DMS153 treated with DMSO at 0.1 percent for 48 hours (cell line): ENCODE measurements around the gene MYO10.

Experiments used
- DNase-seq: peaks from one replicate; lab custom pipeline; 2025; ENCODE audit not compliant: unreplicated experiment; lab: John Stamatoyannopoulos, UW

MYO10 gene

DNA sequence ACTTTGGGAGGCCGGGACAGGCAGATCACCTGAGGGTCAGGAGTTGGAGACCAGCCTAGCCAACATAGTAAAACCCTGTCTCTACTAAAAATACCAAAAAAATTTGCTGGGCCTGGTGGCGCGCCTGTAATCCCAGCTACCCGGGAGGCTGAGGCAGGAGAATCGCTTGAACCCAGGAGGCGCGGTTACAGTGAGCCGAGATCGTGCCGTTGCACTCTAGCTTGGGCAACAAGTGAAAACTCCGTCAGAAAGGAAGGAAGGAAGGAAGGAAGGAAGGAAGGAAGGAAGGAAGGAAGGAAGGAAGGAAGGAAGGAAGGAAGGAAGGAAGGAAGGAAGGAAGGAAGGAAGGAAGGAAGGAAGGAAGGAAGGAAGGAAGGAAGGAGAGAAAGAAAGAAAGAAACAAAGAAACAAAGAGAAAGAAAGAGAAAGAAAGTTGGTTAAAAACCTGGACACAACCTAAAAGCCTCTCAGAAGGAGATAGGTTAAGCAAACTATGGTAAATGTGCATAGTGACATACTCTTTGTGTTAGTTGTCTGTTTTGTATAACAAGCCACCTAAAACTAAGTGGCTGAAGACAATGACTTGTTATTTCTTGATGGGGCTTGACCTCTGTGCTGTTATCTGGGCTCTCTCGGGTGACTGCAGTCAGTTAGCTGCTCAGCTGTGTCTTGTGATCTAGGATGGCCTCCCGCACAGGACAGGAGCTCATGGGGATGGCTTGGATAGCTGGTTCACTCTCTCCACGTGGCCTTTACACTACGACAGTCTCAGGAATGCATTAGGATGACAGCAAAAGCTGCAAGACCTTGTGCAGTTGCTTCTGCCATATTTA lies 8.0 kb upstream of the MYO10 start:
- no peak for DNase-seq

DNA sequence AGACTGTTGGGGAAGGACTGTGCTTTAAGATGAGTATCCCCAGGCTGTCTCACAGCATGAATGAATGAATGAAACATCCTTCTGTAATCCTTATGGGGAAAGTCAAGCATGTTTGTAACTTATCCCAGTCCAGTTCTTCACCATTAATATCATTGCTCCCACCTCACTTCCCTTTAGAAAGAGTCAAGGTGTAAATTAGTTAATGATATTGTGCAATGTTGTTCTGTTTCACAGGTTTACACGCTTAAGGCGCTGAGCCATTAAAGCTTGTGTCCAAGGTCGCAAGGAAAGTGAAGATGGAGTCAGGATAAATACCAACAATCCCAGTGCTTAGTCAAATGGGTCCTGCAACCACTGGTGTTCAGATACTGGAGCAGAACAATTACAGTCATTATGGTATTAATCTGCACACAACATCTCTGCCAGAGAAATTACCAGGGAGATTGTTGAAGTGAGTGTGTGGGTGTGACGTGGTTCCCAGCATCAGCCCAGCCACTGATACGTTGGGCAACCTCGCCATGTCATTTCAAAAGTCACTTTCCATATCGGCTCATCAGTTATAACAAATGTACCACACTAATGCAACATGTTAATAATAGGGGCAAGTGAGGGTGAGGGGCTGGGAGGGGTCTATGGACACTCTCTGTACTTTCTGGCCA lies 1.5 kb upstream of the MYO10 start:
- DNase-seq = no peak

DNA sequence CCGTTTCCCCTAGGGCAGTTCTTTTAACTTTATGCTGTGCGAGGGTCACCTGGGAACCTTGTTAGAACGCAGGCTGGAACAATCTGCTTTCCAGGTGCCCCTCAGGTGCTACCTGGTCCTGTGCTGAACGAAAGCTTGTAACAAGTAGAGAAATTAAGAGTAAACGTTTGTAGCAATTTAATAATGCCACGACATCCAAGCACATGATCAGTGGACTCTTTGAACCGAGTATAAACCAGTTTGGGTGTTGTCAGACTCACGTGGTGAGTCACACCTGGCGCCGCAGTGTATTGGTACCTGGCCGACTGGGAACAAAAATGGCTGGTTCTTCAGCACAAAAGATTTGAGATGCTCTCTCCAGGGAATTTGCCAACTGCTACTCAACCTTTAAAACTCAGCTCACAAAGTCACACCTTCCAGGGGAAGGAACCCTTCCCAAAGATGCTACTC lies 926 bp upstream of the MYO10 start:
- peak; percentile 61 for DNase-seq

DNA sequence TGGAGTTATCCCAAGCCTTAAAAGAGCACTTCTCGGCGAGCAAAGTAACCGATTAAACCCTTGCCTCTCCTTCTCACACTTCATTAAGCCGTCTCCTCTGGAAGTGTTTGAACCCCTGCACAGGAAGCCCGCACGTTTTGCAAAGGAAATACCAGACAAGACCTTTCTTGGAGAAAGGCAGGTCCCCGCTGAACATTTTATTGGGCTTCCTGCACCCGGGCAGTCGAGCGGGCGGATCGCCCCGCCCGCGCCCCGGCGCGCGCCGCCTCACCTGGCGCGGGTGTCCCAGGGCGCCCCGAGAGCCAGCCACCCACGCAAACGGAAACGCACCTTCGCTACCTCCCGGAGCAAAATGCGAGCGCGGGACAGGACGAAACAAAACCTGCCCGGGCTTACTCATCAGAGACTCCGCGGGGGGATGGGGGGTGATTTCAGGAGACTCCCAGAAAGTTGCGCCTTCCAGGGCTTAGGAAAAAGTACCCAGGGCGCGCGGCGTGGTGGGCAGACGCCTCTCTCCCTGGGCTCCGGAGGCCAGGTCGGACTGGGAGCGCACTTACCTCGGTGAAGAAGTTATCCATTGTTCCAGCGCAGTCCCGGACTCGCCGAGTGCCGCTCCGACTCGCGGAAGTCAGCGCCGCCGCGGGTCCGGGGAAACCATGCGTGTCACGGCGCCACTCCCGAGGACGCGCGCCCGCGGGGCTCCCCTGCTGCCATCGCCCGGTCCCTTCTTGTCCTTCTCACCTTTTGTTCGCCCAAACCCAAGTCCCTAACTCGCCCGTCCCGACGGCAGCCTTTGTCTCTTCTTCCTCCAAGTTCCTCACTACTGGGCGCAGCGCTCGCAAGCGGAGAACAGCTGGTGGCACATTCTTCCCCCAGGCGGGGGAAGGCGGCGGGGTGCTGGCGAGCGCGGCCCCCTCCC lies 598 bp downstream of the MYO10 start:
- DNase-seq = peak; percentile 65

DNA sequence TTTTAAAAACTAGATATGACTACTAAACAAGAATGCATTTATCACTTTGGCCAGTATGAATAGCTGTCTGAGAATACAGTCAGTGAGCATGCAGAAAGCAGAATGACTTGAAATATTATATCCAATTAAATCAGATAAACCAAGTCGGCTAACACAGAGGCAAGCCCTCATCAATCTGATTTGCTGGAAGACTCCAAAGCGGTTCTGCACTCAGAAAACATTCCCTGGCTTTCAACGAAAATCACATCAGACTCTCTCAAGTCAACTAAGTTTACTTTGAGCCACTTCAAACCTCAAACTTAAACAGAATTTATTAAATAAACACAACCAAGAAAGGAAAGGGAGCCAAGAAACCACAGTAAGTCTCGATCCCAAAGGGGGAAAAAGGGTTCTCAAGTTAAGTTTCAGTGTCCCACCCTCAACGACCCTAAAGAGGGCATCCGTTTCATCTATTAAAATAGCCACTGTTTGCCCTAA lies 1.4 kb downstream of the MYO10 start:
- DNase-seq = peak; percentile 65

DNA sequence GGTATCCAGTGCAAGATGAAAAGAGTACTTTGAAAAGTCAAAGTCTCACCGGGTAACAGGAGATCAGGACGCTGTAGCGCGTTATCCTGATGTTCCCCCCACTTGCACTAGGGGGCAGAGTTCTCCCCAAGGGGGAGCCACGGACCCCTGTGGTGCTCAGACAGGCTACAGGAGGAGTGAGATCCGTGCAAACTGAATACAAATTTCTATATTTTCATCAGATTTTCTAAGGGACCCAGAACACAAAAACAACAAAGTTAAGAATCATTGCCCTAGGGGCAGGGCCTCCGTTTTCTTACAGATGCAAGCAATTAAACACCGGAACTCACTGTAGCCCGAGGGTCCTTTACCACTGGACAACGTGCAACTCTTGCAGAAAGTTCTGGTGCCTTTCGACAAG lies 2.0 kb downstream of the MYO10 start:
- DNase-seq = no peak

DNA sequence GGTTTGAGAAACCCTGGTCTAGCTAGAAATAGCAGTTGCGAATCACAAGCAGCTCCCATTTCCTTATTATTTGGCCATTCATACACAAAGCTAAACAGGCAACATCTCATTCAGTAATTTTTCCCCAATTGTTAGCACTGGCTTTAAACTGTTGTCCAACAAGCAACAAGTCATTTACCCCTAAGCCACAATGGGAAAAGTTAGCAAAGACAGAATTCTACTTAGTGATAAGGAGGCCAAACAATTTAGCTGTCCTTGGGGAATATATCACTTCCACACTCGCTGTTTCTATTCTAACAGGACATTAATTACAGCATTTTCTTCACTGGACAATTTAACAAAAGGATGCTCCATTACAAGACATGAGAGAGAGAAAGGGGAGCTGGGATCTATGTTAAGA lies 2.8 kb downstream of the MYO10 start:
- no peak for DNase-seq

DNA sequence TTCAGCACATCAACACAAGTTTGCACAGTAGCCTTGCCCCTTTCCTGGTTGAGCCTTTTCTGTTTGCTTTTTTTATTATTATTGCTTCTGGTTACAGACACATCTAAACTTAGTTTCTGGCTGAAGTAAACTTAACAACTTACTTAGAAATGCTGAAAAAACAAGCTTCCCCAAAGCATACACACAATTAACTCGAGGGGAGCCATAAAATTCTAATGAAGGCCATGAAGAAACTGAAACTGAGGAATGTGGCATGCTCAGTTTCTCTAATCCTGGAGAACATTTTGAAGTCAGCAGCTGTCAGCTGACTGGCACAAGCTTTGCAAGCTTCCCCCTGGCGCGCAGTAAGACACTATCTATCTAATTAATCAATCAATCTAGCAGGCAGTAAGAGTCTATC lies 3.7 kb downstream of the MYO10 start:
- DNase-seq = no peak

DNA sequence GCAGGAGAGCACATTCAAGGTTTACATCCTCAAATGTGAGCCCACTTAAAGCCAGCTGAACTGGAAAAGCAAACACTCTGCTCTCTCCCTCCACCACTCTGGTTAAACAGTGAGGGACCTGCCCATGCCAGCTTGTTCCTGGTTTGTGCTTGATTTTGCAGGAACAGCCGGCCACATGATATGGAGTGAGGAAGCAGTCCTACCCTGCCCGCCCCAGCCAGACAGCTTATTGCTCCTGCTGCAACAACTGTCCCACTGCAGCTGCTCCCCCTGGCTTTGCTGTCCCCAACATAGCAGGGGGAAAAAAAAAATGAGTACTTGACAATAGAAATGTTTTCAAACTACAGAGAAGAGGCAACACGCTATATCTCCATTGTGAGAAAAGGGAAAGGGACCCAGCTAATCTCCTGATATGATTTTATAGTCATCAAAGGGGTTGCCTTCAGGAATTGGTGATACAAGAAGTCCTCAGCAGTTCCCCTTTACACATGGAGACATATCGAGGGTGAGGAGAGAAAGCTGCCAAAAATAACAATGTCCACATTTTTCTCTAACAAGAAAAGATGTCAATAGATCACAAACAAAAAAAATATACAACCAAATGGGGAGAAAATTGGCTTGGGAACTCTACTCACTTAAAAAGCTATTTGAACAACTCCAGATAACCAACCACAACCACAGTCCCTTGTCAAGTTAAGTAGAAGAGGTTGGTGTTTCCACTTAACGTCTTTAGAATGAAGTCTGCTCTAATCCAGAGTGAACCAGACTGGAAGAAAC lies 4.6 kb downstream of the MYO10 start:
- peak; percentile 88 for DNase-seq

DNA sequence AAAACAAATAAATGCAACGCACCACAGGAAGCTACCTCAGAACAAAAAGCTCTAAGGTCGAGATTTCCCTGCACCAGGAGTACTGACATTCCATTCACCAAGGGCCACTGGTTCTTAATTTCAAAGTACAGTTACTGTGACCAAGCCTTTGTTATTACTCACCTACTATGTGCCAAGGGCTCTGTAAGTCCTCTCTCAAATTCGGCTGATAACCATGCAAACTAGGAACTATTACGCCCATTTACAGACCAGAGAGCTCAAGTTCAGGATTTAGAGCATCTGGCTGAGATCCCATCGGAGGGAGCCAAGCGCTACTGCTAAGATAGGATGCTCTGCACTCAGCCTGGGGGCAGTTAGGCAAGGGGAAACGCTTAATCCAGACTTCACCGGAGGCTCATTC lies 5.6 kb downstream of the MYO10 start:
- DNase-seq = no peak

DNA sequence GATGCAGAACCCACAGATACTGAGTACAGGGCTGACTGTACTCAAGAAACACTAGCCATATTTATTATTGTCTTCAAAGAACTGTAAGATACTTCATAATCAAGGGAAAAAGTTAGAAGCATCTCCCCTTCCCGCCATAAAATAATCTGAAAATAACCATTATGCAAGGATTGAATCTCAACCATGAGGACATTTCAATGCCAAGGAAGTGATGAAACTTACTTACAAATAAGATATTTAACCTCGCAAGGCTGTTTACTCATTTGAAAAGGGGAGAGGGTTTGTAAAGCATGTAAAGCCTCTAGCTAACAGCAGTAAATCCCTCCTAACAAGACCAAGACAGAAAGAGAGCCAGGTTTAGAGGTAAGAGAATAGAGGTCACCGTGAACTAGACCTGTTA lies 6.3 kb downstream of the MYO10 start:
- no peak for DNase-seq

DNA sequence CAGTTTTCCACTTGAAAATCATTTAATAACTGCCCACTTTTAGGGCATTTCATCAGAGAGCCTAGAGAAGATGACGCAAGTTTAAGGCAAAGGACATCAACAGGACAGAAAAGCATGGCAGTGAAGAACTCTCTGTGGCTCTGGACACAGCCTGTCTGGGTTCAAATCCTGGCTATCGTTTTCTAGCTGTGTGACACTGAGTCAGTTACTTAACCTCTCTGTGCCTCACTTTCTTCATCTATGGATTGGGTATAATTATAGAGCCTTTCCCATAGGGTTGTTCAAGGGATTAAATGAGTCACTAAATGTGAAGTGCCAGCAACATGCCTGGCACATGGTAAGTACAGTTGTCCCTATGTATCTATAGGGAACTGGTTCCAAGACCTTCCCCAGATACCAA lies 6.7 kb downstream of the MYO10 start:
- DNase-seq = no peak

DNA sequence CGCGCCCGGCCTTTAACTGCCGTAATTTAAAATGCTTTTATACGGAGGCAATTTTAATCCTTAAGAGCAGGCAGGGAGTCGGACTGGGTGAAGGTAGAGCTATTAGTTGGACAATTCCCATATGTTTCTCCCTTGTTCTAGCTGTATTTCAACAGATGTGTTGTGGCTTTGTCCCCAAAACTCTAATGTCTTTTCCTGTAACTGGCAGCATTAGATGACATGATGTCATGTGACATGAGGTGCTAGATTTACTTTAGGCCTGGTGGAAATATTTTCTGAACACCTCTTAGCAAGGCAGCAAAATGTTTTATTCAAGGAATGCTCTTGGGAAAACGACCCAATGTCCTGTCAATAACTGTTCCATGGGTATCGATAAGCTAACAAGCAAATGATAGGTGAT lies 8.5 kb downstream of the MYO10 start:
- no peak for DNase-seq

DNA sequence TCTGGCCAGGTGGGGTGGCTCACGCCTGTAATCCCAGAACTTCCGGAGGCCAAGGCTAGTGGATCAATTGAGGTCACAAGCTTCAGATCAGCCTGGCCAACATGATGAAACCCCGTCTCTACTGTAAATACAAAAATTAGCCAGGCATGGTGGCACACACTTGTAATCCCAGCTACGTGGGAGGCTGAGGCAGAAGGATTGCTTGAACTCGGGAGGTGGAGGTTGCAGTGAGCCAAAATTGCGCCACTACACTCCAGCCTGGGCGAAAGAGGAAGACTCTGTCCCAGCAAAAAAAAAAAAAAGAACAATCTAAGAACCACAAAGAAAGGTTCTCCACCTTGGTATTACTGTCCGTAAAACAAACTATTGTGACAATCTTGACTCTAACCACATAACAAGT lies 9.7 kb downstream of the MYO10 start:
- DNase-seq = no peak

DNA sequence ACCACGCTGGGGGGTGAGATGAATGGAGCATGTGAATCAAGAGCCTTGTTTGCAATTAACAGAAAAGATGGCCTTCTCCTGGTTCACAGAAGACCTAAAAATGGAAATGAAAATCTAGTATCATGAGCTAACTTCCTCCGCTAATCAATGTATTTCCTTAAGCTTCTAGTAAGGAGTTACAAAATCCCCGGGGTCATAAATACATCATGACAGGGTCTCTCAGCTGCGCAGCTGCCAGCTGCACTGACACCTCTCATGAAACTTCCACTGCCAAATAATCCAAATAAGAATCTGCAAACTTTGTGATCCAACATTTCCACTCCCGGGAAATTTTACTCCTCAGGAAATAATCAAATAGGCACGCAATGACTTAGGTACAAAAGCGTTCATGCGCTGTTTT lies 11.9 kb downstream of the MYO10 start:
- no peak for DNase-seq

DNA sequence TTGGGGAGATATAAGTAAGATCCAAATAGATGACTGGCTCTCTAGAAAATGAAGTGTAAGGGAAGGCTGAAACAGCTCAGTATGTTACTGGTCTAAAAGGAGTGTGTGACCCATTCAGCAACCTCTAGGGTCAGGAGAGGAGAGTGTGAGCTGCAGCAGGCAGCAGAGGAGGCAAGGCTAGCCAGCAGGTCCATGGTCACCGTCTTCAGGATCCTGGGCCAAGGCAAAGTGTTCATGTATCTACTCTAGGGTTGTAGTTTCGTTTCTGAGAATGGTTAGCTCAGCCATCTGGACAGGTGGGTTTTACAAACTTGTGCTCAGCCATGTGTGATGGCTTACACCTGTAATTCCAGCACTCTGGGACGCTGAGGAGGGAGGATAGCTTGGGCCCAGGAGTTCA lies 13.7 kb downstream of the MYO10 start:
- DNase-seq = no peak

DNA sequence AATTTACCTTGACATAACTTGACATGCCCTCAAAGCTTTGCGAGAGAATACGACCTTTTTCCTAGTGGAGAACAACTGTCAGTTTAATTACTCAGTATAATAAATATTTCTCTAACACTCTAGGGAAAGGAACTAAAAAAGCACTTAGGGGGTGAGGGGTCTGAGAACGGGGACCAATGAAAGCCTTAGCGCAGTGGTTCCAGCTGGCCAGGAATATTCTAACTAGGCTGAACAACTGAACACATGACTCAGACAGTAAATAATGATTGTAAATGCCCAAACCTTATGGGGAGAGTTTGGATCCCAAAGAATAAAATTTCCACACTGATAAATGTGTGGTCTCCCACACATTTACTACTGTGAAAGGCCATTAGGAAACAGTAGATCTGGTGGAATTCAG lies 14.9 kb downstream of the MYO10 start:
- DNase-seq = no peak

DNA sequence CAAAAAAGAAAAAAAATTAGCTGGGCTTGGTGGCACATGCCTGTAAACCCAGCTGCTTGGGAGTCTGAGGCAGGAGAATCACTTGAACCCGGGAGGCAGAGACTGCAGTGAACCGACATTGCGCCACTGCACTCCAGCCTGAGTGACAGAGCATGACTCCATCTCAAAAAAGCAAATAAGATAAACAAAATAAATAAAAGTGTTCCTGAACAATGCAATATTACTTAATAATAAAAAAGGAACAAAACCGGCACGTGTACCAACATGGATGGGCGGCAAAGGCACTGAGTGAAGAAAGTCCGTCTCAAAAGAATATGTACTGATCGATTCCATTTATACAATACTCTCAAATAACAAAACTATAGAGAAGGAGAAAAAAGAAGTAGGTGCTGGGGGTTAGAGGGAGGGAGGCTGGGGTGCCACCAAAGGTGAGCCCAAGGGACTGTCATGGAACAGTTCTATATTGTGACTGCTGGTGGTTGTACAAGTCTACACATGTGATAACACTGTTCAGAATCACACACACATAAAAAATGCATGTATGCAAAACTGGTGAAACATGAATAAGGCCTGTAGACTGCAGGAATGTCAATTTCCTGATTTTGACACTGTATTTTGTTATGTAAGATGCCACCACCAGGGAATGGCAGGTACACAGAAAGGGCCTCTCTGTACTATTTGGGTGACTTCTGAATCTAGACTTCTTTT lies 15.8 kb downstream of the MYO10 start:
- no peak for DNase-seq

DNA sequence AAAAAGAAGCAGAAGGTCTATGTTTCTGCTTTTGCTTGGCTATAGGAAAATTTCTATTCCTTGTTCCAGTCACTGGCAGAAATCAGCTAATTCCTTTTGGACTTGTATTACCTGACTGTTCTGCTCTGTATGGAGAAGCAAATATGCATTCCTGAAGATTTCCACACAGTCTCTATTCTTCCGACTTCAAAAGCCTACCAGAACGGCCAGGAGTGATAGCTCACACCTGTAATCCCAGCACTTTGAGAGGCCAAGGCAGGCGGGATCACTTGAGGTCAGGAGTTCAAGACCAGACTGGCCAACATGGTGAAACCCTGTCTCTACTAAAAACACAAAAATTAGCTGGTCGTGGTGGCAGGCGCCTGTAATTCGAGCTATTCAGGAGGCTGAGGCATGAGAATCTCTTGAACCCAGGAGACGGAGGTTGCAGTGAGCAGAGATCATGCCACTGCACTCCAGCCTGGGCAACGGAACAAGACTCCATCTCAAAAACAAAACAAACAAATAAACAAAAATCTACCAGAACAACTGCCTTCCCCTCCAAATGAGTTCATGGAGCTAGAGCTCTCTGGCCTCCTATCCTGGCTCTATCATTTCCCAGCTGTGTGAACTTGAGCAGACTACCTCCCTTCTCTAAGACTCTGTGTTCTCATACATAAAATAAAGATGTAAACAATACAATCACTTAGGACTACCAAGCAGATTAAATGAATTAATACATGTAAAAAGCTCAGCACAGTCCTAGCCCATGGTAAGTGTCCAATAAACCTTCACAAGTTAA lies 17.0 kb downstream of the MYO10 start:
- DNase-seq = no peak
